HFFc6 (cell line): ENCODE results near the gene OXER1. TPM values are rescaled to one million over a fixed set of nuclear protein-coding genes. Genes with fewer than 3 reads are reported as not detected.

Source experiments
- DNase-seq: peaks from one replicate; pipeline ENCODE4 v3.0.0-alpha.2; 2018
- H3K27ac Mint-ChIP-seq: 2 replicates; pipeline ENCODE4 v1.8.0; 2020; ENCODE audit warnings: mild to moderate bottlenecking, mixed read lengths
- H3K27me3 Mint-ChIP-seq: 2 replicates; pipeline ENCODE4 v1.8.0; 2021; ENCODE audit warnings: mild to moderate bottlenecking, moderate library complexity, mixed read lengths; ENCODE audit not compliant: insufficient read depth
- H3K36me3 Mint-ChIP-seq: 2 replicates; pipeline ENCODE4 v1.8.0; 2021; ENCODE audit warnings: low read depth, mixed read lengths
- H3K4me1 Mint-ChIP-seq: 2 replicates; pipeline ENCODE4 v1.8.0; 2020; ENCODE audit warnings: low read depth, mixed read lengths
- H3K4me3 Mint-ChIP-seq: 2 replicates; pipeline ENCODE4 v1.8.0; 2020; ENCODE audit warnings: mild to moderate bottlenecking, moderate library complexity, mixed read lengths
- H3K9me3 Mint-ChIP-seq: 2 replicates; pipeline ENCODE4 v1.8.0; 2020; ENCODE audit warnings: mild to moderate bottlenecking, mixed read lengths
- CTCF ChIP-seq: fragments of 200-600 bp; sonication (generic); IDR thresholded peaks from 2 replicates; pipeline ENCODE4 v1.5.0; 2021; ENCODE audit warnings: antibody characterized with exemption, mild to moderate bottlenecking
- total RNA-seq, 6 experiments: library from RNA; stranded (reverse); fragmentation: NEBNext Ultra II Directional; extraction: Animal tissue kit (Norgen Biotek cat#: 25700); gene quantifications; 2 replicates in 1 of 6; 3 replicates in 5 of 6; pipeline ENCODE4 v1.2.3, GENCODE V29; 2021

Gene OXER1
- total RNA-seq, 6 experiments from 2014 or later = not detected

- Mint-ChIP-seq H3K4me1 (peaks cover 7% of the 10 kb centered on the region), H3K4me3 (no peak overlapping the region), H3K36me3 (0 out of 2 replicates have a peak, but pooled peaks cover 7% of the 10 kb centered on the region), H3K9me3 (no peaks in the 10 kb centered on the region), H3K27ac (no peak overlapping the region), H3K27me3 (peaks cover 39% of the 10 kb centered on the region)
- DNase-seq = no peak
- no peak for TF ChIP-seq CTCF
These were observed 24.5 kb upstream of the OXER1 start for GRCh38 chr2:42788478-42788793.

- H3K27ac Mint-ChIP-seq = no peak overlapping the region
- no peak for TF ChIP-seq CTCF
- H3K4me1 Mint-ChIP-seq = 0 out of 2 replicates have a peak, but pooled peaks cover 4% of the 10 kb centered on the region
- 0 out of 2 replicates have a peak, but pooled peaks cover 7% of the 10 kb centered on the region for H3K36me3 Mint-ChIP-seq
- DNase-seq = no peak
- H3K4me3 Mint-ChIP-seq = no peak overlapping the region
- H3K27me3 Mint-ChIP-seq = peaks cover 36% of the 10 kb centered on the region
- H3K9me3 Mint-ChIP-seq = no peaks in the 10 kb centered on the region
These were observed 24.0 kb upstream of the OXER1 start for GRCh38 chr2:42787788-42788477.

- Mint-ChIP-seq H3K4me3 (no peak overlapping the region), H3K4me1 (0 out of 2 replicates have a peak, but pooled peaks cover 4% of the 10 kb centered on the region), H3K36me3 (0 out of 2 replicates have a peak, but pooled peaks cover 7% of the 10 kb centered on the region), H3K27me3 (peaks cover 41% of the 10 kb centered on the region), H3K27ac (no peak overlapping the region), H3K9me3 (no peaks in the 10 kb centered on the region)
- no peak for DNase-seq
- no peak for TF ChIP-seq CTCF
These were observed 23.5 kb upstream of the OXER1 start for GRCh38 chr2:42787424-42787787.

GRCh38 chr2:42786561-42787345 lies 22.8 kb upstream of the OXER1 start:
- Mint-ChIP-seq H3K4me3 (no peak overlapping the region), H3K4me1 (no peaks in the 10 kb centered on the region), H3K9me3 (no peaks in the 10 kb centered on the region), H3K27ac (no peak overlapping the region), H3K27me3 (peaks cover 37% of the 10 kb centered on the region), H3K36me3 (0 out of 2 replicates have a peak, but pooled peaks cover 7% of the 10 kb centered on the region)
- TF ChIP-seq CTCF = no peak
- DNase-seq = no peak

GRCh38 chr2:42784204-42784880 lies 20.4 kb upstream of the OXER1 start:
- no peak for DNase-seq
- TF ChIP-seq CTCF = no peak
- peaks cover 5% of the 10 kb centered on the region; the same call in 1 of the 2 replicates for H3K9me3 Mint-ChIP-seq

More at GRCh38 chr2:42784204-42784880, 20.4 kb upstream of the OXER1 start:
- H3K27me3 Mint-ChIP-seq = peaks cover 20% of the 10 kb centered on the region
- no peak overlapping the region for H3K27ac Mint-ChIP-seq
- no peaks in the 10 kb centered on the region; the same call in 1 of the 2 replicates for H3K36me3 Mint-ChIP-seq
- no peaks in the 10 kb centered on the region for H3K4me1 Mint-ChIP-seq
- no peak overlapping the region for H3K4me3 Mint-ChIP-seq
